H54 (cell line): ENCODE data around the gene GATC.

ENCODE experiments used
- DNase-seq: peaks from one replicate; pipeline ENCODE4 v3.0.0; 2011; ENCODE audit warnings: low spot score, mixed read lengths; ENCODE audit not compliant: insufficient read length
- FAIRE-seq: peaks from 3 replicates; lab custom pipeline; 2011; peaks lifted over from hg19 to GRCh38; lab: Jason Lieb, UNC
- POLR2A ChIP-seq: IDR thresholded peaks from 2 replicates; pipeline ENCODE4 v1.6.1; 2011; ENCODE audit warnings: low read depth, mild to moderate bottlenecking, low read length

Gene GATC

DNA sequence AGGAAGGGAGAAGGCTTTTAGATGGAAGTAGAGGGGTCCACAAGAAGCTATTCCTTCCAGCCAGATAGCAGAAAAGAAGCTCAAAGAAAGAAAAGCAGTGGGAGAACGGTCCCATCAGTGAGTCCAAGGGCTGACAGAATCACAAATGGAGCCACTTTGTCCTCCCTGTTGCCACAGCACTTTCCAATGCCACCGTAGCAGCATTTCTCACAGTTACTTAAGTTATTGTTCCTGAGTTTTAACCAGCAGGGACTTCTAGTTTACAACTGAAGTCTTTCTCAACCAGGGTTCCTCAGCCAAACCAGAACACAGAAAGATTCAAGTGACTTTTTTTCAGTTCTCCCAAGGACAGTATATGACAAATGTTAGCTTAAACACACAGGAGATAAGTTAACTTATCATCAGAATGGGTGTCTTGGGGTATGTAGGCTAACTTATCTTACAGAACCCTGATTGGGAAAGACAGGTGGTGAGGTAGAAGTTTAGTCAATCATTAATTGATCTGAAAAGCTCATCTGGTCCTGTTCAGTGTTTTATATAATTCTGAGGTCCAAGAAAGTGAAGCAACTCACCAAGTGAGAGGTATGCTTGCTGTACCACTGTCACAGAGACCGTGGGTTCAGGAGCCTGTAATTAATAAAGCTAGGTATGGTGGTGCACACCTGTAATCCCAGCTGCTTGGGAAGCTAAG is 7.0 kb downstream of the GATC start:
- FAIRE-seq (no peak), DNase-seq (no peak)
- no peak for TF ChIP-seq POLR2A

- no peak for TF ChIP-seq POLR2A
- FAIRE-seq (no peak), DNase-seq (no peak)
Observed at GRCh38 chr12:120453977-120454376, 7.7 kb downstream of the GATC start.

DNA sequence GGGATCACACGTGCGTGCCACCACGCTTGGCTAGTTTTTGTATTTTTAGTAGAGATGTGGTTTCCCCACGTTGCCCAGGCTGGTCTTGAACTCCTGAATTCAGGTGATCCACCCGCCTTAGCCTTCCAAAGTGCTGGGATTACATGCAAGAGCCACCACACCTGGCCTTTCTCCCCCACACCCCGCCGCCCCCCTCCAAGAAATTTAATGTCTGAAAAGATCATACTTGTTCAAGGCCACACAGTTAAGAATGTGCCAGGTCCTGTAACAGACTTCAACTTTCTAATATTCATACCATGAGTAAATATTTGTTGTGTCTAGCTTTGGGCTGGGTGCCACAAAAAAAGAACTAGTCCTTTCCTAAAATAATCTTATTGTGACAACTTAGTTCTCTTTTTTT is 9.1 kb downstream of the GATC start:
- DNase-seq (no peak), FAIRE-seq (no peak)
- TF ChIP-seq POLR2A = no peak

DNA sequence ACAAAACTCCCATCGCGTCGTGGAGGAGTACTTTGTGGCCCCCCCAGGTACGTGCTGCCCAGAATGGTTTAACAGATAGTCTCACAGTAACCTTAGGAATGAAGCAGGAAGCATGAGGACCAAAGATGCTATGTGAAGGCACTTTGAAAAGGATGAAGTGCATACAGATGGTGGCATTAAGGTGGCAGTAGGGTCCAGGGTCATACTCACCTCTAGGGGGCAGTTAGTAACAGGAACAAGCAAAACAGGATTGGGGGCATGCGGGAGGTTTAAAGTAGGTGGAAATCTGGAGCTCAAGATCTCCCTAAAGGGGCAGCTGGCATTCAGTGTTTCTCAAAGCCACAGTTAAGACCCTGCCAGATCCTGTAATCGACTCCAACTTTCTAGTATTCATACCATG is 10.9 kb downstream of the GATC start:
- FAIRE-seq (no peak), DNase-seq (no peak)
- no peak for TF ChIP-seq POLR2A

GRCh38 chr12:120460157-120460556 is 13.9 kb downstream of the GATC start:
- DNase-seq = no peak
- FAIRE-seq = no peak
- no peak for TF ChIP-seq POLR2A

- FAIRE-seq = no peak
- no peak for TF ChIP-seq POLR2A
- no peak for DNase-seq
Observed at GRCh38 chr12:120462099-120462640, 15.9 kb downstream of the GATC start.

DNA sequence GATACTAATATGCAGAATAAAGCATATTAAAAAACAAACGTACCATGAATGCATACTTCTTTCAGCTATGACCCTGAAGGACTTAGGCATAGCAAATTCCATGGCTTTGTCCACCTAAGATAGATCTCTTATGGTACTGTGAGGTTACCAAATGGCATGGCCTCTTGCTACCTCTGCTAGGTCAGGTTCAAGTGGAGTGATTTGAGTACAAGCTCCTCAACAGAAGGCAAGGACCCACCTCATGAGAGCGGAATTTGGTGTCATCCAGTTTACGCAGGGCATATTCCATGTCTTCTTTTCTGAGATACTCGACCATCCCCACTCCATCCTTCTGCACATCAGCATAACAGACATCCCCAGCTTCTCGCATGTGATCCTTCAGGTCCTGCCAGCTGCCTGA is 17.5 kb downstream of the GATC start:
- TF ChIP-seq POLR2A = no peak
- FAIRE-seq (no peak), DNase-seq (no peak)

DNA sequence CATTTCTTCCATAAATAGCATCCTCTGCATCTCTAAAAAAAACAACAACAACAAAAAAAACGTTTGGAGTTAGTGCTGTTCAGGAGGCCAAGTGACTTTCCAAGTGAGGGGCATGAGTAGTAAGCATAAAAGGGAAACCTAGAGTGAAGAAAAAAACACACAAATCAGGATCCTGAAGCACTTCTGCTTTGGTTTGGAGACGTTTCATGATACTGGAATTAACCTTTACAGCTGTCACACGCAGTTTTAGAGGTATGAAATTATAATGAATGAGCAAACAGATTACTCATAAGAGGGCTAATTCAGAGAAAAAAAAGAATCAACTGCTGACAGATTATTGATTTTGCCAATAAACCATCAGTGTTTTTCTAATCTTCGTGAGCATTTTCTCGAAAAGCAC is 19.5 kb downstream of the GATC start:
- no peak for FAIRE-seq
- DNase-seq = no peak
- no peak for TF ChIP-seq POLR2A

GRCh38 chr12:120466560-120467315 is 20.5 kb downstream of the GATC start:
- no peak for TF ChIP-seq POLR2A
- DNase-seq (no peak), FAIRE-seq (no peak)

DNA sequence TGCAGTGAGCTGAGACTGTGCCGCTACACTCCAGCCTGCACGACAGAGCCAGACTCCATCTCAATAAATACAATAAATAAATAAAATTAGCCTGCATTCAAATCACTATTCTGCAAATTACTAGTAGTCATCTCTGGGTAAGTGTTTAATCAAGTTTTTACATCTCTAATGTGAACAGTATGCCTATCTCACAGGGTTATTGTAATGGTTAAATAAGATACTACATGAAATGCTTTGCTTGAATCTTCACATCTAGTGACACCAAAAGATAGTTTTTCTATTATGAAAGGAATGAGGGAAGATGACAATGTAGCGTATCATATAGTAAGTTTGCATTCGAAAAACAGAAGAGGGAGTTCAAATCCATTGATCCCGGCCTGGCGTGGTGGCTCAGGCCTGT is 21.2 kb downstream of the GATC start:
- no peak for TF ChIP-seq POLR2A
- FAIRE-seq (no peak), DNase-seq (no peak)

- 0 out of 2 replicates have a peak, but pooled peaks have one; percentile 24 for TF ChIP-seq POLR2A
- FAIRE-seq (no peak), DNase-seq (peak; percentile 38)
Observed at GRCh38 chr12:120468325-120468820, 22.1 kb downstream of the GATC start.

GRCh38 chr12:120468821-120469449 is 22.7 kb downstream of the GATC start:
- DNase-seq (no peak), FAIRE-seq (no peak)
- no peak for TF ChIP-seq POLR2A

- peak; percentile 84 for TF ChIP-seq POLR2A
- FAIRE-seq = no peak
- DNase-seq = peak; percentile 98
Observed at GRCh38 chr12:120469450-120470149, 23.4 kb downstream of the GATC start, which contains the start of gene SRSF9. SRSF9 (minus strand) TSS chr12:120469748; CDS start chr12:120469609, 139 bp downstream.
